Loucy (cell line): ENCODE measurements around the gene RMI2.

ENCODE experiments used
- H2AFZ ChIP-seq: fragments of 200-600 bp; sonication (generic); 2 replicates; pipeline ENCODE4 v1.6.0; 2016; ENCODE audit warnings: antibody characterized with exemption, mild to moderate bottlenecking, low read length, moderate library complexity
- H3F3A ChIP-seq: fragments of 200-600 bp; 2 replicates; pipeline ENCODE4 v1.6.0; 2016; ENCODE audit warnings: antibody characterized with exemption, low read depth, mild to moderate bottlenecking
- H3K27me3 ChIP-seq: fragments of 200-600 bp; sonication (generic); 2 replicates; pipeline ENCODE4 v1.6.1; 2014; ENCODE audit warnings: low read length, mild to moderate bottlenecking; ENCODE audit not compliant: insufficient read depth, poor library complexity, severe bottlenecking
- H3K36me3 ChIP-seq: fragments of 200-600 bp; sonication (generic); 2 replicates; pipeline ENCODE4 v1.6.1; 2016; ENCODE audit warnings: low read length; ENCODE audit not compliant: insufficient read depth
- H3K4me1 ChIP-seq: fragments of 200-600 bp; sonication (generic); 2 replicates; pipeline ENCODE4 v1.5.1; 2014; ENCODE audit warnings: low read length, mild to moderate bottlenecking; ENCODE audit not compliant: insufficient read depth, poor library complexity, severe bottlenecking
- H3K4me2 ChIP-seq: fragments of 200-600 bp; sonication (generic); 2 replicates; pipeline ENCODE4 v1.6.0; 2014; ENCODE audit warnings: antibody characterized with exemption, low read length, low read depth, mild to moderate bottlenecking; ENCODE audit not compliant: poor library complexity, severe bottlenecking
- H3K4me3 ChIP-seq: fragments of 200-600 bp; sonication (generic); 2 replicates; pipeline ENCODE4 v1.5.1; 2014; ENCODE audit warnings: low read length, mild to moderate bottlenecking, mixed read lengths; ENCODE audit not compliant: poor library complexity, severe bottlenecking
- H3K79me2 ChIP-seq: fragments of 200-600 bp; sonication (generic); 2 replicates; pipeline ENCODE4 v1.6.1; 2014; ENCODE audit warnings: low read length; ENCODE audit not compliant: insufficient read depth
- H3K9ac ChIP-seq: fragments of 200-600 bp; sonication (generic); 2 replicates; pipeline ENCODE4 v1.6.0; 2014; ENCODE audit warnings: mild to moderate bottlenecking, low read depth, low read length, moderate library complexity; ENCODE audit not compliant: poor library complexity, severe bottlenecking
- H3K9me2 ChIP-seq: fragments of 200-600 bp; sonication (generic); replicated peaks from 2 replicates; pipeline ENCODE4 v1.6.1; 2016; ENCODE audit warnings: low read depth, low read length, mixed read lengths
- H3K9me3 ChIP-seq: fragments of 200-600 bp; sonication (generic); 2 replicates; pipeline ENCODE4 v1.6.1; 2014; ENCODE audit warnings: mild to moderate bottlenecking, antibody characterized with exemption, low read length, low read depth; ENCODE audit not compliant: insufficient read depth
- H4K20me1 ChIP-seq: fragments of 200-600 bp; sonication (generic); 2 replicates; pipeline ENCODE4 v1.6.0; 2014; ENCODE audit warnings: antibody characterized with exemption, low read length, mild to moderate bottlenecking; ENCODE audit not compliant: insufficient read depth, poor library complexity, severe bottlenecking
- CTCF ChIP-seq: fragments of 200-600 bp; sonication (generic); conservative IDR thresholded peaks from 2 replicates; pipeline ENCODE4 v1.5.1; 2014; ENCODE audit warnings: mild to moderate bottlenecking, antibody characterized with exemption, low read length
- EZH2phosphoT487 ChIP-seq: fragments of 200-600 bp; IDR thresholded peaks from 2 replicates; pipeline ENCODE4 v1.6.1; 2018; ENCODE audit warnings: antibody characterized with exemption, mild to moderate bottlenecking, moderate library complexity, borderline replicate concordance

The RMI2 gene

GRCh38 chr16:11319529-11320146, 25.6 kb upstream of the RMI2 start:
- H3K9me3 ChIP-seq = no peaks in the 10 kb centered on the region
- H2AFZ ChIP-seq = no peak overlapping the region
- H3K36me3 ChIP-seq = no peaks in the 10 kb centered on the region
- H3K4me1 ChIP-seq = no peaks in the 10 kb centered on the region
- no peak overlapping the region for H3K9ac ChIP-seq
- H3K79me2 ChIP-seq = no peaks in the 10 kb centered on the region
- H3K4me3 ChIP-seq = no peak overlapping the region
- no peaks in the 10 kb centered on the region for H4K20me1 ChIP-seq
- no peak overlapping the region for H3K4me2 ChIP-seq
- no peaks in the 10 kb centered on the region for H3K9me2 ChIP-seq
- TF ChIP-seq EZH2phosphoT487 = no peak
- TF ChIP-seq CTCF = no peak
- H3K27me3 ChIP-seq = no peaks in the 10 kb centered on the region
- H3F3A ChIP-seq = no peaks in the 10 kb centered on the region

GRCh38 chr16:11320170-11320569, 25.1 kb upstream of the RMI2 start:
- TF ChIP-seq CTCF = no peak
- TF ChIP-seq EZH2phosphoT487 = no peak
- Histone ChIP-seq H3K9me2 (no peaks in the 10 kb centered on the region), H3K4me3 (no peak overlapping the region), H3K27me3 (no peaks in the 10 kb centered on the region), H3K4me2 (no peak overlapping the region), H3K79me2 (no peaks in the 10 kb centered on the region), H4K20me1 (no peaks in the 10 kb centered on the region), H3K36me3 (no peaks in the 10 kb centered on the region), H3K9me3 (no peaks in the 10 kb centered on the region), H3F3A (no peaks in the 10 kb centered on the region), H3K4me1 (no peaks in the 10 kb centered on the region), H2AFZ (no peak overlapping the region), H3K9ac (no peak overlapping the region)

- Histone ChIP-seq H3F3A (no peaks in the 10 kb centered on the region), H3K27me3 (no peaks in the 10 kb centered on the region), H3K9me3 (no peaks in the 10 kb centered on the region), H3K36me3 (no peaks in the 10 kb centered on the region), H3K4me1 (no peaks in the 10 kb centered on the region), H3K79me2 (no peaks in the 10 kb centered on the region), H3K4me3 (no peak overlapping the region), H3K9ac (no peak overlapping the region), H3K9me2 (no peaks in the 10 kb centered on the region), H2AFZ (no peak overlapping the region), H4K20me1 (no peaks in the 10 kb centered on the region), H3K4me2 (no peak overlapping the region)
- TF ChIP-seq CTCF (no peak), EZH2phosphoT487 (no peak)
Measured at GRCh38 chr16:11321662-11322061, 23.6 kb upstream of the RMI2 start.
